RCC 7860 (cell line): ENCODE measurements around the gene KRT40.
"Not testable (repeated sequence)": the region's sequence is repeated elsewhere in the genome, so short reads cannot be mapped to it uniquely, and the experiment has no call there.

Experiments
- DNase-seq: peaks from one replicate; pipeline ENCODE4 v3.0.0-alpha.2; 2015; ENCODE audit warnings: low spot score
- FAIRE-seq: peaks from 2 replicates; lab custom pipeline; 2012; peaks lifted over from hg19 to GRCh38; lab: Jason Lieb, UNC

The KRT40 gene

GRCh38 chr17:40999563-40999962, 15.4 kb upstream of the KRT40 start, which contains the start of gene KRTAP3-2:
KRTAP3-2 (minus strand) TSS chr17:40999906; CDS start chr17:40999853, 53 bp downstream.
- not testable (repeated sequence) for FAIRE-seq, DNase-seq

GRCh38 chr17:40997361-40997760, 13.2 kb upstream of the KRT40 start:
- no peak for FAIRE-seq
- DNase-seq = no peak

- no peak for FAIRE-seq
Measured at GRCh38 chr17:40996829-40997228, 12.7 kb upstream of the KRT40 start.

GRCh38 chr17:40995116-40995515, 11.0 kb upstream of the KRT40 start:
- DNase-seq (no peak), FAIRE-seq (no peak)

More at GRCh38 chr17:40996829-40997228, 12.7 kb upstream of the KRT40 start:
- no peak for DNase-seq

- no peak for DNase-seq
- no peak for FAIRE-seq
Measured at GRCh38 chr17:40993839-40994238, 9.7 kb upstream of the KRT40 start, which contains the start of gene KRTAP3-3. KRTAP3-3 (minus strand) TSS chr17:40994164; CDS start chr17:40994097, 67 bp downstream.

GRCh38 chr17:40993084-40993483, 9.0 kb upstream of the KRT40 start:
- FAIRE-seq = no peak
- no peak for DNase-seq

GRCh38 chr17:40992666-40993065, 8.5 kb upstream of the KRT40 start:
- no peak for FAIRE-seq

GRCh38 chr17:40986920-40987319, 2.8 kb upstream of the KRT40 start:
- FAIRE-seq = no peak
- no peak for DNase-seq

More at GRCh38 chr17:40992666-40993065, 8.5 kb upstream of the KRT40 start:
- DNase-seq = no peak

- FAIRE-seq (no peak), DNase-seq (no peak)
Measured at GRCh38 chr17:40981115-40981514, 3.0 kb downstream of the KRT40 start.

GRCh38 chr17:40980596-40980995, 3.5 kb downstream of the KRT40 start:
- DNase-seq (no peak), FAIRE-seq (no peak)

- DNase-seq (no peak), FAIRE-seq (no peak)
Measured at GRCh38 chr17:40980117-40980516, 4.0 kb downstream of the KRT40 start.

GRCh38 chr17:40978575-40979151, 5.5 kb downstream of the KRT40 start:
- no peak for DNase-seq
- no peak for FAIRE-seq

GRCh38 chr17:40975516-40975915, 8.6 kb downstream of the KRT40 start:
- DNase-seq = no peak
- no peak for FAIRE-seq

GRCh38 chr17:40974366-40974765, 9.8 kb downstream of the KRT40 start:
- DNase-seq (no peak), FAIRE-seq (no peak)

GRCh38 chr17:40967582-40967981, 16.5 kb downstream of the KRT40 start:
- FAIRE-seq (no peak), DNase-seq (no peak)

GRCh38 chr17:40966848-40967247, 17.3 kb downstream of the KRT40 start, which contains the start of gene KRT39:
KRT39 (minus strand) TSS chr17:40966948; CDS start chr17:40966856, 92 bp downstream.
- DNase-seq (no peak), FAIRE-seq (no peak)

- DNase-seq (peak; percentile 27), FAIRE-seq (peak; percentile 4)
Measured at GRCh38 chr17:40963838-40964237, 20.3 kb downstream of the KRT40 start.

GRCh38 chr17:40962059-40962561, 22.0 kb downstream of the KRT40 start:
- FAIRE-seq (no peak), DNase-seq (no peak)

GRCh38 chr17:40961591-40961990, 22.5 kb downstream of the KRT40 start:
- FAIRE-seq (no peak), DNase-seq (no peak)

GRCh38 chr17:40960144-40960543, 24.0 kb downstream of the KRT40 start:
- FAIRE-seq = no peak

GRCh38 chr17:40958086-40958953, 25.8 kb downstream of the KRT40 start:
- DNase-seq = no peak
- FAIRE-seq = no peak

More at GRCh38 chr17:40960144-40960543, 24.0 kb downstream of the KRT40 start:
- no peak for DNase-seq
